Measurements from ENCODE around the gene SPRYD3.

The SPRYD3 gene

DNA sequence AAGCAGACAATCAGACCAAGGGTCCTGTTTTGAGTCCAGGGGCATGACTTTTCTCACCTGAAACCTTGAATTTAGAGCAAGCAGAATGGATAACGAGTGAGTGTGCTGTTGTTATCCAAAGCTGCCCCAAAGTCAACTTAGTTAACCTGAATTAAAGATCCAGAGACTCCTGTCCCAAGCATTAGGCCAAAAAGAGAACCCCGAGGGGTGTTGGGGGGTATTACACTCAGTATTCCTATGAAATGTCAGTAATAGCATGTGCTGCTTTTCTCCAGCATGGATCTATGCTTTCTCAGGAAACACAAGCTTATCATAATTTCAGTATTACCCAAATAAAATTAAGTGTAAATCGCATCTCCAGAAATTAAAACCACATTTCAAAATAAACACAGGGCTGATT is 53.9 kb downstream of the SPRYD3 start:
- Histone ChIP-seq H3K4me3 (ENCODE audit: low read length) (no peak overlapping the region), H3K27me3 (ENCODE audit: control insufficient read depth, low read length) (no peaks in the 10 kb centered on the region), H3F3A (ENCODE audit: control insufficient read depth, insufficient read depth) (peaks cover 18% of the 10 kb centered on the region), H3K36me3 (ENCODE audit: control insufficient read depth, low read length) (peaks cover 88% of the 10 kb centered on the region), H4K20me1 (ENCODE audit: control insufficient read depth, insufficient read depth, low read depth, low read length) (peaks cover 13% of the 10 kb centered on the region; the same call in 1 of the 2 replicates), H3K4me1 (ENCODE audit: control insufficient read depth, low read length) (no peaks in the 10 kb centered on the region), H3K9me2 (replicated peaks; ENCODE audit: control insufficient read depth, low read length) (no peaks in the 10 kb centered on the region), H3K9me3 (ENCODE audit: control insufficient read depth, insufficient read depth, low read length) (no peaks in the 10 kb centered on the region), H3K4me2 (ENCODE audit: low read length) (no peak overlapping the region), H3K27ac (ENCODE audit: low read depth, low read length) (no peak overlapping the region), H3K79me2 (ENCODE audit: control insufficient read depth, low read length) (peaks cover 44% of the 10 kb centered on the region)
- TF ChIP-seq, protein P1, sequence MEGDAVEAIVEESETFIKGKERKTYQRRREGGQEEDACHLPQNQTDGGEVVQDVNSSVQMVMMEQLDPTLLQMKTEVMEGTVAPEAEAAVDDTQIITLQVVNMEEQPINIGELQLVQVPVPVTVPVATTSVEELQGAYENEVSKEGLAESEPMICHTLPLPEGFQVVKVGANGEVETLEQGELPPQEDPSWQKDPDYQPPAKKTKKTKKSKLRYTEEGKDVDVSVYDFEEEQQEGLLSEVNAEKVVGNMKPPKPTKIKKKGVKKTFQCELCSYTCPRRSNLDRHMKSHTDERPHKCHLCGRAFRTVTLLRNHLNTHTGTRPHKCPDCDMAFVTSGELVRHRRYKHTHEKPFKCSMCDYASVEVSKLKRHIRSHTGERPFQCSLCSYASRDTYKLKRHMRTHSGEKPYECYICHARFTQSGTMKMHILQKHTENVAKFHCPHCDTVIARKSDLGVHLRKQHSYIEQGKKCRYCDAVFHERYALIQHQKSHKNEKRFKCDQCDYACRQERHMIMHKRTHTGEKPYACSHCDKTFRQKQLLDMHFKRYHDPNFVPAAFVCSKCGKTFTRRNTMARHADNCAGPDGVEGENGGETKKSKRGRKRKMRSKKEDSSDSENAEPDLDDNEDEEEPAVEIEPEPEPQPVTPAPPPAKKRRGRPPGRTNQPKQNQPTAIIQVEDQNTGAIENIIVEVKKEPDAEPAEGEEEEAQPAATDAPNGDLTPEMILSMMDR (IDR thresholded peaks at IDR 0.05; ENCODE audit: low read depth, low read length, poor library complexity, severe bottlenecking), result no peak
- TF ChIP-seq EZH2phosphoT487 (IDR thresholded peaks at IDR 0.05; ENCODE audit: borderline replicate concordance, low read length), result no peak

DNA sequence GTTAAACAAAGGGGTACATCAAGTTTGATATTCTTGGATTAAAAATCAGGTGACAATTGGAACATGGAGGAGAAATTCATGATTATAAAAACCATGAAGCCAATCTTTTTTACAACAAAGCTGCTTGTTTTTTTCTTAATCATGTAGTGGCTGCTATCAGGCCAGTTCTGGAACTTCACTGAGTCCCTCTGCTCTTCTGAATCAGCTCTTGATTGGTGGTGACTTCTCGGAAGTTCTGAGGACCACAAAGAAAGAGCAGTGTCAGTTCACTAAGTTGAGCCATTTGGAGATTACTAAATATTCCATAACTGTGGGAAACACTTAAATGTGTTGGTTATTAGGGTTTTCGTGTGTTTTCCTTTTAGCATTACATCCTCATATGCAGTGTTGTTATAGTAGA is 64.5 kb downstream of the SPRYD3 start:
- H3K4me1 ChIP-seq (ENCODE audit: control insufficient read depth, low read length), result peaks cover 15% of the 10 kb centered on the region
- no peak overlapping the region for H3K27ac ChIP-seq (ENCODE audit: low read depth, low read length)
- H4K20me1 ChIP-seq (ENCODE audit: control insufficient read depth, insufficient read depth, low read depth, low read length), result peaks cover 14% of the 10 kb centered on the region

More for the DNA sequence above, 64.5 kb downstream of the SPRYD3 start:
- peaks cover 92% of the 10 kb centered on the region for H3K36me3 ChIP-seq (ENCODE audit: control insufficient read depth, low read length)
- TF ChIP-seq, protein P1 (IDR thresholded peaks at IDR 0.05; ENCODE audit: low read depth, low read length, poor library complexity, severe bottlenecking), result no peak
- no peak for TF ChIP-seq EZH2phosphoT487 (IDR thresholded peaks at IDR 0.05; ENCODE audit: borderline replicate concordance, low read length)
- H3K9me2 ChIP-seq (replicated peaks; ENCODE audit: control insufficient read depth, low read length), result no peaks in the 10 kb centered on the region
- no peak overlapping the region for H3K4me3 ChIP-seq (ENCODE audit: low read length)
- H3K4me2 ChIP-seq (ENCODE audit: low read length), result no peak overlapping the region
- H3F3A ChIP-seq (ENCODE audit: control insufficient read depth, insufficient read depth), result peaks cover 14% of the 10 kb centered on the region
- H3K9me3 ChIP-seq (ENCODE audit: control insufficient read depth, insufficient read depth, low read length), result no peaks in the 10 kb centered on the region
- peaks cover 91% of the 10 kb centered on the region for H3K79me2 ChIP-seq (ENCODE audit: control insufficient read depth, low read length)
- H3K27me3 ChIP-seq (ENCODE audit: control insufficient read depth, low read length), result no peaks in the 10 kb centered on the region
